HCT116 (cell line): ENCODE results near the gene CASP5. TPM values are rescaled to one million over a fixed set of nuclear protein-coding genes. Genes with fewer than 3 reads are reported as not detected.

Experiments used
- ATAC-seq: fragments of 200-7000 bp; cut with Tn5 transposase; 2 replicates; pipeline ENCODE4 v1.9.1; 2020; ENCODE audit warnings: mild to moderate bottlenecking, moderate library complexity
- BruUV-seq: library from RNA; stranded (reverse); fragments of 400-500 nt; replicated peaks from 2 replicates; lab custom pipeline; 2021; lab: Mats Ljungman, UMichigan
- CTCF ChIA-PET: fragments of 300-600 bp; sonication (Branson Sonifier 250); formaldehyde crosslinking; loops from one replicate; lab custom pipeline; 2021; ENCODE audit warnings: antibody characterized with exemption; lab: Charles Lee
- POLR2A ChIA-PET: fragments of 300-600, 350-600 bp; sonication (Branson Sonifier 250); formaldehyde crosslinking; loops from one replicate; lab custom pipeline; 2021; ENCODE audit warnings: antibody characterized with exemption; lab: Charles Lee
- RAD21 ChIA-PET, 2 experiments: fragments of 300-600 bp; sonication (Branson Sonifier 250); formaldehyde crosslinking; loops; one replicate each; lab custom pipeline; 2023; ENCODE audit warnings: low total read pairs in 2 of 2; ENCODE audit not compliant: uncharacterized antibody in 2 of 2, unreplicated experiment in 2 of 2, low non-redundant PET in 1 of 2; lab: Charles Lee
- DNase-seq: peaks from one replicate; pipeline ENCODE4 v3.0.0-alpha.2; 2010; ENCODE audit warnings: low read depth, low spot score
- H2AFZ ChIP-seq: fragments of 200-600 bp; shearing (Covaris generic), sonication (generic); 2 replicates; pipeline ENCODE4 v1.6.1; 2017; ENCODE audit warnings: low read depth, mixed run types, mixed read lengths, antibody characterized with exemption, low read length; ENCODE audit not compliant: poor library complexity, severe bottlenecking
- H3K27ac ChIP-seq: 2 replicates; pipeline ENCODE4 v1.5.1; 2012; ENCODE audit warnings: low read depth, low read length
- H3K27me3 ChIP-seq: fragments of 200-600 bp; sonication (generic); 2 replicates; pipeline ENCODE4 v1.6.1; 2016; ENCODE audit warnings: mixed run types, low read length, mixed read lengths; ENCODE audit not compliant: insufficient read depth
- H3K36me3 ChIP-seq, 2 experiments: fragments of 200-500 bp in 1 of 2; fragments of 200-600 bp in 1 of 2; sonication (Bioruptor generic) in 1 of 2; sonication (generic) in 1 of 2; 2 replicates each; pipeline versions ENCODE4 v1.5.1 to v1.6.1; 2014 to 2016; ENCODE audit warnings: low read length in 2 of 2, inconsistent platforms in 1 of 2, mixed read lengths in 1 of 2, mixed run types in 1 of 2; ENCODE audit not compliant: insufficient read depth in 2 of 2, control insufficient read depth in 1 of 2
- H3K4me1 ChIP-seq, 2 experiments: fragments of 200-600 bp in 1 of 2; sonication (generic) in 1 of 2; 2 replicates each; pipeline versions ENCODE4 v1.5.1 to v1.6.1; 2012 to 2017; ENCODE audit warnings: low read length in 2 of 2, inconsistent platforms in 1 of 2, mild to moderate bottlenecking in 1 of 2, mixed read lengths in 1 of 2, mixed run types in 1 of 2, moderate library complexity in 1 of 2; ENCODE audit not compliant: insufficient read depth in 2 of 2, control insufficient read depth in 1 of 2
- H3K4me2 ChIP-seq: fragments of 200-600 bp; sonication (generic); 2 replicates; pipeline ENCODE4 v1.6.1; 2017; ENCODE audit warnings: mixed run types, low read length, mixed read lengths
- H3K4me3 ChIP-seq, 2 experiments: fragments of 200-600 bp in 1 of 2; sonication (generic) in 1 of 2; replicated peaks in 1 of 2; 2 replicates each; pipeline ENCODE4 v1.5.1; 2011 to 2016; ENCODE audit warnings: low read length in 2 of 2, control low read depth in 1 of 2, low read depth in 1 of 2, mild to moderate bottlenecking in 1 of 2, mixed read lengths in 1 of 2, mixed run types in 1 of 2
- H3K79me2 ChIP-seq: fragments of 200-600 bp; sonication (generic); 2 replicates; pipeline ENCODE4 v1.6.1; 2017; ENCODE audit warnings: mild to moderate bottlenecking, mixed run types, low read length, moderate library complexity, mixed read lengths; ENCODE audit not compliant: insufficient read depth
- H3K9ac ChIP-seq: fragments of 200-600 bp; sonication (generic); 2 replicates; pipeline ENCODE4 v1.6.1; 2016; ENCODE audit warnings: low read length, mixed read lengths
- H3K9me2 ChIP-seq: fragments of 200-600 bp; sonication (generic), shearing (Covaris generic); 2 replicates; pipeline ENCODE4 v1.6.1; 2017; ENCODE audit warnings: mixed run types, mild to moderate bottlenecking, moderate library complexity; ENCODE audit not compliant: insufficient read depth
- H3K9me3 ChIP-seq, 2 experiments: fragments of 200-500 bp in 1 of 2; fragments of 200-600 bp in 1 of 2; sonication (Bioruptor generic) in 1 of 2; sonication (generic) in 1 of 2; 2 replicates each; pipeline ENCODE4 v1.6.1; 2014 to 2017; ENCODE audit warnings: low read length in 2 of 2, mixed read lengths in 2 of 2, inconsistent platforms in 1 of 2, low read depth in 1 of 2, mild to moderate bottlenecking in 1 of 2, mixed run types in 1 of 2, moderate library complexity in 1 of 2; ENCODE audit not compliant: control insufficient read depth in 1 of 2, insufficient read depth in 1 of 2
- H4K20me1 ChIP-seq: fragments of 200-600 bp; sonication (generic), shearing (Covaris generic); 2 replicates; pipeline ENCODE4 v1.6.1; 2017; ENCODE audit warnings: mixed run types, mild to moderate bottlenecking, moderate library complexity; ENCODE audit not compliant: insufficient read depth
- ATF3 ChIP-seq: IDR thresholded peaks from 2 replicates; pipeline ENCODE4 v1.6.1; 2012
- CBX3 ChIP-seq: IDR thresholded peaks from 2 replicates; pipeline ENCODE4 v1.6.1; 2012; ENCODE audit warnings: low read depth
- CEBPB ChIP-seq: IDR thresholded peaks from 2 replicates; pipeline ENCODE4 v1.6.1; 2012; ENCODE audit warnings: low read depth
- EGR1 ChIP-seq: IDR thresholded peaks from 2 replicates; pipeline ENCODE4 v1.6.1; 2012; ENCODE audit warnings: low read depth
- ELF1 ChIP-seq: IDR thresholded peaks from 2 replicates; pipeline ENCODE4 v1.6.1; 2012; ENCODE audit warnings: low read depth, borderline replicate concordance
- EZH2 ChIP-seq: fragments of 200-600 bp; sonication (generic); IDR thresholded peaks from 2 replicates; pipeline ENCODE4 v1.6.1; 2017; ENCODE audit warnings: antibody characterized with exemption, mixed run types
- EZH2phosphoT487 ChIP-seq: fragments of 200-600 bp; IDR thresholded peaks from 2 replicates; pipeline ENCODE4 v1.6.1; 2018; ENCODE audit warnings: antibody characterized with exemption, borderline replicate concordance
- FOSL1 ChIP-seq: IDR thresholded peaks from 2 replicates; pipeline ENCODE4 v1.6.1; 2012; ENCODE audit warnings: low read depth
- JUND ChIP-seq: IDR thresholded peaks from 2 replicates; pipeline ENCODE4 v1.6.1; 2012
- MAX ChIP-seq: IDR thresholded peaks from 2 replicates; pipeline ENCODE4 v1.6.1; 2012
- POLR2A ChIP-seq: IDR thresholded peaks from 2 replicates; pipeline ENCODE4 v1.7.0; 2011; ENCODE audit warnings: borderline replicate concordance; ENCODE audit not compliant: insufficient read depth, insufficient read length; ENCODE audit errors: extremely low read depth
- POLR2AphosphoS5 ChIP-seq: IDR thresholded peaks from 2 replicates; pipeline ENCODE4 v1.6.1; 2011; ENCODE audit warnings: mild to moderate bottlenecking, low read depth, low read length, moderate library complexity
- RAD21 ChIP-seq: IDR thresholded peaks from 2 replicates; pipeline ENCODE4 v1.6.1; 2012; ENCODE audit warnings: low read depth, mild to moderate bottlenecking
- REST ChIP-seq: IDR thresholded peaks from 2 replicates; pipeline ENCODE4 v1.6.1; 2012; ENCODE audit warnings: low read depth
- SIN3A ChIP-seq: IDR thresholded peaks from 2 replicates; pipeline ENCODE4 v1.6.1; 2012; ENCODE audit warnings: low read depth
- SP1 ChIP-seq: IDR thresholded peaks from 2 replicates; pipeline ENCODE4 v1.6.1; 2012; ENCODE audit warnings: low read depth
- SRF ChIP-seq: IDR thresholded peaks from 2 replicates; pipeline ENCODE4 v1.6.1; 2012; ENCODE audit warnings: low read depth
- TCF7L2 ChIP-seq: IDR thresholded peaks from 2 replicates; pipeline ENCODE4 v1.7.0; 2011; ENCODE audit warnings: borderline replicate concordance, inconsistent platforms; ENCODE audit not compliant: insufficient read depth, insufficient read length; ENCODE audit errors: extremely low read depth
- YY1 ChIP-seq: IDR thresholded peaks from 2 replicates; pipeline ENCODE4 v1.6.1; 2011; ENCODE audit warnings: low read length, low read depth, moderate library complexity, mild to moderate bottlenecking; ENCODE audit not compliant: insufficient replicate concordance; ENCODE audit errors: extremely low read depth
- ZBTB33 ChIP-seq: IDR thresholded peaks from 2 replicates; pipeline ENCODE4 v1.6.1; 2011; ENCODE audit warnings: mild to moderate bottlenecking, low read length, moderate library complexity; ENCODE audit not compliant: insufficient replicate concordance; ENCODE audit errors: extremely low read depth
- intact Hi-C: fragments of 100-400 bp; cut with micrococcal nuclease; formaldehyde crosslinking; loops from 2 replicates; pipeline ENCODE4 v1.10.0; 2022
- total RNA-seq: library from RNA; stranded (reverse); gene quantifications from one replicate; pipeline ENCODE4 v1.2.1, GENCODE V29; 2021; ENCODE audit not compliant: unreplicated experiment

The CASP5 gene
- total RNA-seq, 1 experiment from 2014 or later: not detected

- no peak overlapping the region for H2AFZ ChIP-seq
- DNase-seq: no peak
- no peak overlapping the region for H3K9ac ChIP-seq
- H3K4me2 ChIP-seq: no peak overlapping the region
- ATAC-seq: no peak
- H3K27ac ChIP-seq: no peak overlapping the region
- intact Hi-C loops: no loop called here
- no peaks in the 10 kb centered on the region for H4K20me1 ChIP-seq
- no peak overlapping the region for H3K4me3 ChIP-seq
- RAD21 ChIA-PET: no interaction called here
- POLR2A ChIA-PET: no interaction called here
- TF ChIP-seq POLR2A: no peak
- TF ChIP-seq CEBPB: no peak
- no peak for TF ChIP-seq CBX3
- no peak for TF ChIP-seq EZH2phosphoT487
- no peak for TF ChIP-seq RAD21
- TF ChIP-seq YY1: no peak
- no peak for TF ChIP-seq SIN3A
- TF ChIP-seq EGR1: no peak
- no peak for TF ChIP-seq EZH2
- TF ChIP-seq JUND: no peak
- TF ChIP-seq SRF: no peak
- no peak for TF ChIP-seq POLR2AphosphoS5
- no peak for TF ChIP-seq ELF1
- no peak for TF ChIP-seq ZBTB33
- TF ChIP-seq SP1: no peak
- no peak for TF ChIP-seq REST
- no peak for TF ChIP-seq ATF3
- TF ChIP-seq TCF7L2: no peak
- no peak for TF ChIP-seq MAX
- TF ChIP-seq FOSL1: no peak
- H3K79me2 ChIP-seq: no peaks in the 10 kb centered on the region
- CTCF ChIA-PET: no interaction called here
- no TSS peak for BruUV-seq
- H3K36me3 ChIP-seq: no peaks in the 10 kb centered on the region
- no peaks in the 10 kb centered on the region for H3K4me1 ChIP-seq
- H3K9me2 ChIP-seq: no peaks in the 10 kb centered on the region
- H3K27me3 ChIP-seq: no peaks in the 10 kb centered on the region
- H3K9me3 ChIP-seq: no peaks in the 10 kb centered on the region
Measured at GRCh38 chr11:105032495-105032894, 9.5 kb upstream of the CASP5 start.
